ENCODE results near the gene MYOM1.

MYOM1 gene

DNA sequence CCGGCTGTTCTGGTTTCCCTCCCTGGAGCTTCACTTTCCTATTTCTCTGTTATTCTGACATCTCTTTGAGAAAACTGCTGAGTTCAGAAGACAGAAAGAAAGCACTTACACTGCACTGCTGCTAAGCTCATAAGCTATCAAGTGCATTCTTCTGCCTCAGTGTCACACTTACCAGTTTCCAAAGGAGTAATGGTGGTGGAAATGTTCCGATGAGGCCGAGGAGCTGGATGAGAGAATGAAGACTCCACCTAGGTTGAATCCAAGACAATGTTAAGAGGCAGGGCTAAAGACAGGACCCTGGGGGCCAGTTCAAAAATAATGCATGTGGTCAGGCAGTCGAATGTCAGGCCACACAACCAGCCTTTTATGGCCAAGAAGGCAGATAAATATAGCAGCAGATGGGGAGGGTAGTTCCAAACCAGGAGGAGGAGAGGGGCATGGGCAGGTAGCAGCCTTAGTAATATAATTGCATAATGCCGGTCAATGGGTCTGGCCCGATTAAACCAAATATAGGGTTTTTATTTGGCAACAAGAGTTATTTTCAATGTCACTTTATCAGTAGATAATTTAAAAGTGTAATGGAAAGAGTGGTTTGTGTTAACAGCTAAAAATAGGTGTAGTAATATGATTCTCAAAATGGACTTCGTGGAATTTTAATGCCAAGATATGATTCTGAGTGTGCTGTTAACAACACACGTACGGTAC is at the start of gene MYOM1:
TSS of gene MYOM1 (minus strand) at position 338 of the 705 bp plus-strand sequence. CDS start 4,745 bp downstream, outside the sequence.
- Histone ChIP-seq H3K4me2 (ENCODE audit: low read length) (no peak within 1 kb of the TSS), H3K9me2 (replicated peaks; ENCODE audit: control insufficient read depth, low read length) (no peaks in the 10 kb centered on the region), H3K36me3 (ENCODE audit: control insufficient read depth, low read length) (no peaks in the 10 kb centered on the region), H3K27me3 (ENCODE audit: control insufficient read depth, low read length) (no peaks in the 10 kb centered on the region), H3K9me3 (ENCODE audit: control insufficient read depth, insufficient read depth, low read length) (no peaks in the 10 kb centered on the region), H3K4me1 (ENCODE audit: control insufficient read depth, low read length) (no peaks in the 10 kb centered on the region), H4K20me1 (ENCODE audit: control insufficient read depth, insufficient read depth, low read depth, low read length) (no peaks in the 10 kb centered on the region), H3K4me3 (ENCODE audit: low read length) (no peak within 1 kb of the TSS), H3K79me2 (ENCODE audit: control insufficient read depth, low read length) (no peaks in the 10 kb centered on the region), H3K27ac (ENCODE audit: low read depth, low read length) (no peak within 1 kb of the TSS), H3F3A (ENCODE audit: control insufficient read depth, insufficient read depth) (no peaks in the 10 kb centered on the region)
- no peak for TF ChIP-seq EZH2phosphoT487 (IDR thresholded peaks at IDR 0.05; ENCODE audit: borderline replicate concordance, low read length)
- TF ChIP-seq, protein P1, sequence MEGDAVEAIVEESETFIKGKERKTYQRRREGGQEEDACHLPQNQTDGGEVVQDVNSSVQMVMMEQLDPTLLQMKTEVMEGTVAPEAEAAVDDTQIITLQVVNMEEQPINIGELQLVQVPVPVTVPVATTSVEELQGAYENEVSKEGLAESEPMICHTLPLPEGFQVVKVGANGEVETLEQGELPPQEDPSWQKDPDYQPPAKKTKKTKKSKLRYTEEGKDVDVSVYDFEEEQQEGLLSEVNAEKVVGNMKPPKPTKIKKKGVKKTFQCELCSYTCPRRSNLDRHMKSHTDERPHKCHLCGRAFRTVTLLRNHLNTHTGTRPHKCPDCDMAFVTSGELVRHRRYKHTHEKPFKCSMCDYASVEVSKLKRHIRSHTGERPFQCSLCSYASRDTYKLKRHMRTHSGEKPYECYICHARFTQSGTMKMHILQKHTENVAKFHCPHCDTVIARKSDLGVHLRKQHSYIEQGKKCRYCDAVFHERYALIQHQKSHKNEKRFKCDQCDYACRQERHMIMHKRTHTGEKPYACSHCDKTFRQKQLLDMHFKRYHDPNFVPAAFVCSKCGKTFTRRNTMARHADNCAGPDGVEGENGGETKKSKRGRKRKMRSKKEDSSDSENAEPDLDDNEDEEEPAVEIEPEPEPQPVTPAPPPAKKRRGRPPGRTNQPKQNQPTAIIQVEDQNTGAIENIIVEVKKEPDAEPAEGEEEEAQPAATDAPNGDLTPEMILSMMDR (IDR thresholded peaks at IDR 0.05; ENCODE audit: low read depth, low read length, poor library complexity, severe bottlenecking) = no peak

DNA sequence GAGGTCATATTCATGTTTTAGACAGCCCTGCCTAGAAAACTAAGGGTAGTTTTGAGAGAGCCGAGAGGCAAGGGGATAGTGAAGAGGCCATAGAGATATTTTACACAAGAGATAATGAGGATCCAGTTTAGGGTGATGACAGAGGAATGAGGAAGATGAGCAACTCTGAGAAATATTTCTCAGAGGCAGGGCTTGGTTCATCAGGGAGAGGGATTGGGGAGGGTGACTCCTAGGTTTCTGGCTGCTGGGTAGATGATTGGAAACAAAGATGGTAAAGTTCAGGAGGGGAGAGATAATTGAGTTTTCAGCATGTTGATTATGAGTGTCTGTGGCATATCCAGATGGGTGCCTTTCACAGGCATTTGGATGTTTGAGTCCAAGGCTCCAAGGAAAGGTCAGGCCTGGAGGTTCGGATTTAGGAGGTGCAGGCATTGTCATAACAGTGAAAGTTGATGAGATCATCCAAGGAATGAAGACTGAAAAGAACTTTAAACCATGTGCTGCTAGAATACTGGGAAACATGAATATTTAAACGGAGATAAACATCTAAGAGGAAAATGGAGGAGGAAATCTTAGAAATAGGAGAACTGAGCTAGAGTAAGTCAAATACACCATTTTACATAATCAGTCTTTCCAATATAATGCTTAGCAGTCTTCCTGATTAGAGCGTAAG is 49.6 kb upstream of the MYOM1 start:
- TF ChIP-seq, protein P1 (IDR thresholded peaks at IDR 0.05; ENCODE audit: low read depth, low read length, poor library complexity, severe bottlenecking) = no peak
- no peak for TF ChIP-seq EZH2phosphoT487 (IDR thresholded peaks at IDR 0.05; ENCODE audit: borderline replicate concordance, low read length)
- H3F3A ChIP-seq (ENCODE audit: control insufficient read depth, insufficient read depth) = no peaks in the 10 kb centered on the region
- H3K9me3 ChIP-seq (ENCODE audit: control insufficient read depth, insufficient read depth, low read length) = no peaks in the 10 kb centered on the region
- H3K36me3 ChIP-seq (ENCODE audit: control insufficient read depth, low read length) = peaks cover 30% of the 10 kb centered on the region
- H3K27ac ChIP-seq (ENCODE audit: low read depth, low read length) = no peak overlapping the region
- H3K9me2 ChIP-seq (replicated peaks; ENCODE audit: control insufficient read depth, low read length) = no peaks in the 10 kb centered on the region
- no peaks in the 10 kb centered on the region for H3K27me3 ChIP-seq (ENCODE audit: control insufficient read depth, low read length)
- no peak overlapping the region for H3K4me3 ChIP-seq (ENCODE audit: low read length)
- H3K4me1 ChIP-seq (ENCODE audit: control insufficient read depth, low read length) = peaks cover 56% of the 10 kb centered on the region
- no peak overlapping the region; the same call in 1 of the 2 replicates for H3K4me2 ChIP-seq (ENCODE audit: low read length)
- peaks cover 32% of the 10 kb centered on the region for H4K20me1 ChIP-seq (ENCODE audit: control insufficient read depth, insufficient read depth, low read depth, low read length)
- H3K79me2 ChIP-seq (ENCODE audit: control insufficient read depth, low read length) = peaks cover 93% of the 10 kb centered on the region

DNA sequence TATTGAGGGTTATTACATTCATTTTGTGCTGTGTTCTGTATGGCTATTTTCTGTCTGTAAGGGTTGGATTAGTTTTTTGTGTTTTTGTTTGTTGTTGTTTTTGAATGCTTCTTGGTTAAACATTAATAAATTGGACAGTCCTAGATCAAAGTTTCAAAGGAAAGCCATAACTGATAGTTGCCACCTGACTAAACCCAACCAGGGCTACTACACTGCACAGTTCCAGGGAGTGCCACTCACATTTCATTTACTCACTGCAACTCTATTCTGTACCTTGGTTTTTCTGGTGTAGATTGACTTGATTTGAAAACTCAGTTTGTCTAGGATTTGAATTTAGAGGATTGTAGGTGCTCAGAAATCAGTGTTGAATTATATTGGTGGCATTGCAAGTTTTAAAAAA is 48.5 kb upstream of the MYOM1 start:
- peaks cover 66% of the 10 kb centered on the region for H3K4me1 ChIP-seq (ENCODE audit: control insufficient read depth, low read length)
- H3K4me3 ChIP-seq (ENCODE audit: low read length) = no peak overlapping the region
- no peaks in the 10 kb centered on the region for H3K9me3 ChIP-seq (ENCODE audit: control insufficient read depth, insufficient read depth, low read length)
- H3K79me2 ChIP-seq (ENCODE audit: control insufficient read depth, low read length) = peaks cover 99% of the 10 kb centered on the region
- peaks cover 21% of the 10 kb centered on the region for H3K36me3 ChIP-seq (ENCODE audit: control insufficient read depth, low read length)
- no peaks in the 10 kb centered on the region for H3K9me2 ChIP-seq (replicated peaks; ENCODE audit: control insufficient read depth, low read length)
- H3F3A ChIP-seq (ENCODE audit: control insufficient read depth, insufficient read depth) = no peaks in the 10 kb centered on the region
- TF ChIP-seq, protein P1 (IDR thresholded peaks at IDR 0.05; ENCODE audit: low read depth, low read length, poor library complexity, severe bottlenecking) = no peak
- TF ChIP-seq EZH2phosphoT487 (IDR thresholded peaks at IDR 0.05; ENCODE audit: borderline replicate concordance, low read length) = no peak
- H3K27ac ChIP-seq (ENCODE audit: low read depth, low read length) = no peak overlapping the region
- H3K4me2 ChIP-seq (ENCODE audit: low read length) = no peak overlapping the region
- no peaks in the 10 kb centered on the region for H3K27me3 ChIP-seq (ENCODE audit: control insufficient read depth, low read length)
- H4K20me1 ChIP-seq (ENCODE audit: control insufficient read depth, insufficient read depth, low read depth, low read length) = peaks cover 39% of the 10 kb centered on the region

Data from DOHH2 (cell line).